ENCODE data around the gene RPS27A. TPM values are rescaled to one million over a fixed set of nuclear protein-coding genes. Genes with fewer than 3 reads are reported as not detected.
A peak's percentile ranks its signal among the peaks of the same experiment; 100 is the strongest.

RPS27A gene
- total and polyA plus RNA-seq, 9 of the 15 experiments (the other 6 are each of a cell fraction or from before 2014, with no cell fraction given), result 1,383 to 3,282 (median 2,242) TPM

GRCh38 chr2:55282110-55282917 lies 49.8 kb downstream of the RPS27A start (continued):
- TF ChIP-seq, protein P1, sequence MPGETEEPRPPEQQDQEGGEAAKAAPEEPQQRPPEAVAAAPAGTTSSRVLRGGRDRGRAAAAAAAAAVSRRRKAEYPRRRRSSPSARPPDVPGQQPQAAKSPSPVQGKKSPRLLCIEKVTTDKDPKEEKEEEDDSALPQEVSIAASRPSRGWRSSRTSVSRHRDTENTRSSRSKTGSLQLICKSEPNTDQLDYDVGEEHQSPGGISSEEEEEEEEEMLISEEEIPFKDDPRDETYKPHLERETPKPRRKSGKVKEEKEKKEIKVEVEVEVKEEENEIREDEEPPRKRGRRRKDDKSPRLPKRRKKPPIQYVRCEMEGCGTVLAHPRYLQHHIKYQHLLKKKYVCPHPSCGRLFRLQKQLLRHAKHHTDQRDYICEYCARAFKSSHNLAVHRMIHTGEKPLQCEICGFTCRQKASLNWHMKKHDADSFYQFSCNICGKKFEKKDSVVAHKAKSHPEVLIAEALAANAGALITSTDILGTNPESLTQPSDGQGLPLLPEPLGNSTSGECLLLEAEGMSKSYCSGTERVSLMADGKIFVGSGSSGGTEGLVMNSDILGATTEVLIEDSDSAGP (CRISPR knock-in tag; IDR thresholded peaks at IDR 0.05), result 0 out of 2 replicates have a peak, but pooled peaks have one; percentile 59
- TF ChIP-seq BMI1 (IDR thresholded peaks at IDR 0.05; ENCODE audit: low read length), result no peak
- 0 out of 2 replicates have a peak, but pooled peaks have one; percentile 10 for TF ChIP-seq SMARCE1 (IDR thresholded peaks at IDR 0.05)
- TF ChIP-seq, protein P2, sequence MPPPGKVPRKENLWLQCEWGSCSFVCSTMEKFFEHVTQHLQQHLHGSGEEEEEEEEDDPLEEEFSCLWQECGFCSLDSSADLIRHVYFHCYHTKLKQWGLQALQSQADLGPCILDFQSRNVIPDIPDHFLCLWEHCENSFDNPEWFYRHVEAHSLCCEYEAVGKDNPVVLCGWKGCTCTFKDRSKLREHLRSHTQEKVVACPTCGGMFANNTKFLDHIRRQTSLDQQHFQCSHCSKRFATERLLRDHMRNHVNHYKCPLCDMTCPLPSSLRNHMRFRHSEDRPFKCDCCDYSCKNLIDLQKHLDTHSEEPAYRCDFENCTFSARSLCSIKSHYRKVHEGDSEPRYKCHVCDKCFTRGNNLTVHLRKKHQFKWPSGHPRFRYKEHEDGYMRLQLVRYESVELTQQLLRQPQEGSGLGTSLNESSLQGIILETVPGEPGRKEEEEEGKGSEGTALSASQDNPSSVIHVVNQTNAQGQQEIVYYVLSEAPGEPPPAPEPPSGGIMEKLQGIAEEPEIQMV (tag; conservative IDR thresholded peaks at IDR 0.05; ENCODE audit: low read depth), result peak; percentile 84
- TF ChIP-seq GABPA (tag; conservative IDR thresholded peaks at IDR 0.05; ENCODE audit: low read depth), result peak; percentile 46
- TF ChIP-seq SMAD2 (IDR thresholded peaks at IDR 0.05; ENCODE audit: low read depth, low read length), result no peak
- no peak for TF ChIP-seq MED1 (CRISPR knock-in tag; IDR thresholded peaks at IDR 0.05; ENCODE audit: borderline replicate concordance)
- TF ChIP-seq SP1 (CRISPR knock-in tag; IDR thresholded peaks at IDR 0.05), result peak; percentile 69; the same call in 1 of the 2 replicates
- no peak for TF ChIP-seq ILF3 (IDR thresholded peaks at IDR 0.05; ENCODE audit: borderline replicate concordance)
- TF ChIP-seq NFIC (IDR thresholded peaks at IDR 0.05), result peak; percentile 58
- TF ChIP-seq ADNP (tag; IDR thresholded peaks at IDR 0.05), result no peak
- TF ChIP-seq TEAD2 (tag; IDR thresholded peaks at IDR 0.05), result no peak
- TF ChIP-seq CEBPB (tag; IDR thresholded peaks at IDR 0.05), result no peak
- TF ChIP-seq ZBTB2 (IDR thresholded peaks at IDR 0.05), result peak; percentile 85
- no peak for TF ChIP-seq COPS2 (conservative IDR thresholded peaks at IDR 0.05)
- TF ChIP-seq ZNF764 (CRISPR knock-in tag; IDR thresholded peaks at IDR 0.05; ENCODE audit: low read depth), result no peak
- TF ChIP-seq ZC3H11A (IDR thresholded peaks at IDR 0.05; ENCODE audit: low read depth, low read length), result no peak
- no peak for TF ChIP-seq MECOM (CRISPR knock-in tag; IDR thresholded peaks at IDR 0.05)
- TF ChIP-seq SIN3A (IDR thresholded peaks at IDR 0.05; ENCODE audit: borderline replicate concordance in 2 of 2, control insufficient read depth in 1 of 2, low read depth in 2 of 2, low read length in 2 of 2), result 0 out of 4 replicates have a peak, but pooled peaks of 1 of the 2 experiments have one; percentile 34
- TF ChIP-seq ZKSCAN8 (CRISPR knock-in tag; IDR thresholded peaks at IDR 0.05), result no peak
- TF ChIP-seq GMEB1 (CRISPR knock-in tag; IDR thresholded peaks at IDR 0.05), result 0 out of 2 replicates have a peak, but pooled peaks have one; percentile 53
